ENCODE measurements around the gene IKBIP.

DNA sequence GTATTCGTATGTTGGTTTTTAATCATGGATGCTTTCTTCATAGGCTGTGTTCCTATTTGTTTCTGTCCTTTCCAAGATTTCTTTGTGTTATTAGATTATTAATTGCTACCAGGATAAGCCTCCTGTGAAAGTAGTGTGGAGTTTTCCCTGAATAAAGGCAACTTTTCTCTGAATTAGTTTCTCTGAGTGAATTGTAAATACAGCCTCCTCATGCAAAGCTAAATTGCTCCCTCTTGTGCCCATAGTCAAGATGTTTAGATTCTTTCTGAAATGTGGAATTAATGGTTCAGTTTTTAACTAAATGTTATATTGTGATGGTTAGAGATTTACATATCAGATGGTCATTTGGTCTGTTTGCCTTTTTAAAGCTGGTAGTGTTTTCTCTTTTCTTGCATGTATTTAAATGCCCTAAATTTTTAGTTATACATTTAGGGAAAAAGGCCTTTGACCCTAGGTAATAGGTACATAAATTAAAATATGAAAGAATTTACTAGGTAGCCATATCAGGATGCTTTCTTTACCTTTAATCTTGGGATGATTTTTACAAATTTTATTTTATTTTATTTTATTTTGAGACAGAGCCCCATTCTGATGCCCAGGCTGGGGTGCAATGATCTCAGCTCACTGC, 9.4 kb upstream of the IKBIP start:
- TF ChIP-seq, protein P1, sequence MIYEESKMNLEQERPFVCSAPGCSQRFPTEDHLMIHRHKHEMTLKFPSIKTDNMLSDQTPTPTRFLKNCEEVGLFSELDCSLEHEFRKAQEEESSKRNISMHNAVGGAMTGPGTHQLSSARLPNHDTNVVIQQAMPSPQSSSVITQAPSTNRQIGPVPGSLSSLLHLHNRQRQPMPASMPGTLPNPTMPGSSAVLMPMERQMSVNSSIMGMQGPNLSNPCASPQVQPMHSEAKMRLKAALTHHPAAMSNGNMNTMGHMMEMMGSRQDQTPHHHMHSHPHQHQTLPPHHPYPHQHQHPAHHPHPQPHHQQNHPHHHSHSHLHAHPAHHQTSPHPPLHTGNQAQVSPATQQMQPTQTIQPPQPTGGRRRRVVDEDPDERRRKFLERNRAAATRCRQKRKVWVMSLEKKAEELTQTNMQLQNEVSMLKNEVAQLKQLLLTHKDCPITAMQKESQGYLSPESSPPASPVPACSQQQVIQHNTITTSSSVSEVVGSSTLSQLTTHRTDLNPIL (CRISPR knock-in tag; IDR thresholded peaks at IDR 0.05; ENCODE audit: low read depth): no peak
- TF ChIP-seq ZFP3 (CRISPR knock-in tag; IDR thresholded peaks at IDR 0.05) (no peak), ZC3H10 (CRISPR knock-in tag; IDR thresholded peaks at IDR 0.05) (no peak), PPARA (CRISPR knock-in tag; IDR thresholded peaks at IDR 0.05; ENCODE audit: borderline replicate concordance) (no peak), CSDC2 (CRISPR knock-in tag; IDR thresholded peaks at IDR 0.05) (no peak), ARNTL (CRISPR knock-in tag; IDR thresholded peaks at IDR 0.05; ENCODE audit: borderline replicate concordance, low read depth) (no peak), ZNF565 (CRISPR knock-in tag; conservative IDR thresholded peaks at IDR 0.05; ENCODE audit: low read depth) (no peak), RARB (CRISPR knock-in tag; IDR thresholded peaks at IDR 0.05) (no peak), ZNF70 (CRISPR knock-in tag; IDR thresholded peaks at IDR 0.05) (no peak)
- TF ChIP-seq, protein P2, sequence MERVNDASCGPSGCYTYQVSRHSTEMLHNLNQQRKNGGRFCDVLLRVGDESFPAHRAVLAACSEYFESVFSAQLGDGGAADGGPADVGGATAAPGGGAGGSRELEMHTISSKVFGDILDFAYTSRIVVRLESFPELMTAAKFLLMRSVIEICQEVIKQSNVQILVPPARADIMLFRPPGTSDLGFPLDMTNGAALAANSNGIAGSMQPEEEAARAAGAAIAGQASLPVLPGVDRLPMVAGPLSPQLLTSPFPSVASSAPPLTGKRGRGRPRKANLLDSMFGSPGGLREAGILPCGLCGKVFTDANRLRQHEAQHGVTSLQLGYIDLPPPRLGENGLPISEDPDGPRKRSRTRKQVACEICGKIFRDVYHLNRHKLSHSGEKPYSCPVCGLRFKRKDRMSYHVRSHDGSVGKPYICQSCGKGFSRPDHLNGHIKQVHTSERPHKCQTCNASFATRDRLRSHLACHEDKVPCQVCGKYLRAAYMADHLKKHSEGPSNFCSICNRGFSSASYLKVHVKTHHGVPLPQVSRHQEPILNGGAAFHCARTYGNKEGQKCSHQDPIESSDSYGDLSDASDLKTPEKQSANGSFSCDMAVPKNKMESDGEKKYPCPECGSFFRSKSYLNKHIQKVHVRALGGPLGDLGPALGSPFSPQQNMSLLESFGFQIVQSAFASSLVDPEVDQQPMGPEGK (CRISPR knock-in tag; IDR thresholded peaks at IDR 0.05; ENCODE audit: borderline replicate concordance): no peak
- TF ChIP-seq, protein P3, sequence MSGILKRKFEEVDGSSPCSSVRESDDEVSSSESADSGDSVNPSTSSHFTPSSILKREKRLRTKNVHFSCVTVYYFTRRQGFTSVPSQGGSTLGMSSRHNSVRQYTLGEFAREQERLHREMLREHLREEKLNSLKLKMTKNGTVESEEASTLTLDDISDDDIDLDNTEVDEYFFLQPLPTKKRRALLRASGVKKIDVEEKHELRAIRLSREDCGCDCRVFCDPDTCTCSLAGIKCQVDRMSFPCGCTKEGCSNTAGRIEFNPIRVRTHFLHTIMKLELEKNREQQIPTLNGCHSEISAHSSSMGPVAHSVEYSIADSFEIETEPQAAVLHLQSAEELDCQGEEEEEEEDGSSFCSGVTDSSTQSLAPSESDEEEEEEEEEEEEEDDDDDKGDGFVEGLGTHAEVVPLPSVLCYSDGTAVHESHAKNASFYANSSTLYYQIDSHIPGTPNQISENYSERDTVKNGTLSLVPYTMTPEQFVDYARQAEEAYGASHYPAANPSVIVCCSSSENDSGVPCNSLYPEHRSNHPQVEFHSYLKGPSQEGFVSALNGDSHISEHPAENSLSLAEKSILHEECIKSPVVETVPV (CRISPR knock-in tag; IDR thresholded peaks at IDR 0.05): no peak

All from SK-N-SH treated with all-trans-retinoic acid at 6 μM for 48 hours (cell line).